ENCODE measurements around the gene DDX19B.
"Not testable (repeated sequence)": the region's sequence is repeated elsewhere in the genome, so short reads cannot be mapped to it uniquely, and the experiment has no call there.

DDX19B gene

DNA sequence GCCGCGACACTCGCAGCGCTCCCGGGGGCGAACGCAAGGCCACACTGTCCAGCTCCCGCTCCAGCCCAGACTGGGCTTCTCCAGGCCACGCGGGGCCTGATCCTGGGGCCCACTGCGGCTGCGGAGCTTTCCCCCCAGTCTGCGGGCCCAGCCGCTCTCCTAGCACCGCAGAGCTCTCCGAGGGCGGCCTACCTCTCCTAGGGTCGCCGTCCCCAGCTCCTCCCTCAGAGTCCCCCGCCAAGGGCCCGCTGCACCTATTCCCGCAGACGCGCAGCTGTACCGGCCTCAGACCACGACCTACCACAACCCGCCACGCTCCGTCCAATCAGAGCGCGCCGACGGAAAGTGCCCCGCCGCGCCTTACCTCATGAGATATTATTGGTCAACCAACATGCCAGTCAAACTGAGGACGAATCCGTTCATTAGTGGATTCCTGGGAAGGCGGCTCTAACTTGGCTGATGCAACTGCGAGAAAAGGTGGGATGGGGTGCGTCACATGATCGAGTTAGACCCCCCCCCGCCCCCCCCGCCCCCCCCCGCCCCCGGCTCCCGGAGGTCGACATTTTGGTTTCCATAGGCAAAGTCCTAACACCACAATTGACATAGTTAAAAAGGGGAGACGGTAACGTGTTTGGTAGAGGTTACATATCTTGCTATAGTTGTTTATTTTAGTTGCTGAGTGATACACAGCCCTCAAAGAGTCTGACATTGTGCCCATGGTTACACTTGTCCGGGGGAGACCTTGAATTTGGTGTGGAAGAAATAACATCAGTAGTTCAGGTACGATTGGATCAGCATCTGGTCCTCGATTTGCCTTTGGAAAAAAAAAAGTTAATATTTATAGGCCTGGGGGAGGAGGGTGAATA, 9.5 kb upstream of the DDX19B start, which contains the start of gene AARS1:
AARS1 (minus strand) TSS at position 278 of the 866 bp plus-strand sequence. CDS start 6,743 bp downstream, outside the sequence.
- peak; percentile 78 to 96 for DNase-seq

DNA sequence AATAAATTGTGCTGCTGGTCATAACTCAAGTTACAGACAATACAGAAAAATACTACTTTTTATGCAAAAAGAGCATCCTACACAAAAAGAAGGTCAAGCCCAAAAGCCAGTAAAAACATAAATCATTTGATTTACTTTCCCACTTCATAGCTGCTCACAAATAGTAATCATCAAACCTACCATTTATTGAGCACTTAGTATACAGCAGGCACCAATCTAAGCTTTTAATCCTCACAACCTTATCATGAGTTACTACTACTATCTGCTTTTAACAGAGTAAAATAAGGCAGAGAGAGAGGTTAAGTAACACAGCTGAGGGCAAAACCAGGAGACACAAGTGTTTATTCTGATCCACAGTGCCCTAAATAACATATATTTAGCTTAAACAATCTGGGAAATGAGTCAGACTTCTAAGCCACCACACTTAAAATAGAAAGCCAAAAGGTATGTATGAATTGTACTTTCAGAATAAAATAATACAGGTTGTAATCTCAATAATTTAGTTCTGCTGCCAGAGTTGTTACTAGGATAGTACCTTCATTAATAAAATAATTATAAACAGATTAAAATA, 8.0 kb upstream of the DDX19B start:
- no peak for DNase-seq

DNA sequence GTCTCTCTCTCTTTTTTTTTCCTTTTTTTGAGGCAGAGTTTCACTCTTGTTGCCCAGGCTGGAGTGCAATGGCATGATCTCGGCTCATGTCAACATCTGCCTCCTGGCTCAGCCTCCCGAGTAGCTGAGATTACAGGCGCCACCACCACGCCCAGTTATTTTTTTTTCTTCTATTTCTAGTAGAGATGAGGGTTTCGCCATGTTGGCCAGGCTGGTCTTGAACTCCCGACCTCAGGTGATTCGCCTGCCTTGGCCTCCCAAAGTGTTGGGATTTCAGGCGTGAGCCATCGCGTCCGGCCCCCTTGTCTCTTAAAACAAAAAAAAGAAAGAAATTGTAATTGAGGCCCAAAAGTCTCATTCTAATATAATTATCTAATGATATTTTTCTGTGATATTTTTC, 6.8 kb upstream of the DDX19B start:
- not testable (repeated sequence) for DNase-seq

DNA sequence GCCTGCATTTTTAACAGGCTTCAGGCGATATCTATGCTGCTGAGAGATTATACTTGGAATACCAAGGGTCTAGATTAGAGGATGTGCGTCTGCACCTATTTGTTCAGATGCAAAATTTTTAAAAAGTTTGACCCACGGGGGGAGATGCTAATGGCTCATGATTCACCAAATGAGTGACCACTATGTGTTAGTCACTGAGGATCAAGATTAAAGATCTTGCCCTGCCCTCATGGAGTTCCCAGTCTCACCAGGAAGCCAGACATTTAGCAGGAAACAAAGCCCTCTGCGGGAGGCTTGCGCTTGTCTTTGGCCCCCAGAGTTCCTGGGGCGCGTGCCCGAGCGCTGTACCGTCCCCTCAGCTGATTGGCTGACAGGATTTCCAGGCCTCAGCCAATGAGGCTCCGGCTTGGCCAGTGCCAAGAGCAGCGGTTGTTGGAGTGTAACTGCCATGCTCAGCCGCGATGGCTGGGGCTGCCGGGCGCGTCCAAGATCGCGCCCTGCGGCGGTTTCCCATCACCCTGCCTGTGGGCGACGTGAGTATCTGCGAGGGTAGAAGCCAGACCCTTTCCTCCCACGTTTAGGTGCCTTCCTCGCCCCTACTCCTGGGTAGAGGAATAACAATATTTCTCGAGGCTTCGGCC, 4.5 kb upstream of the DDX19B start:
- no peak for DNase-seq

DNA sequence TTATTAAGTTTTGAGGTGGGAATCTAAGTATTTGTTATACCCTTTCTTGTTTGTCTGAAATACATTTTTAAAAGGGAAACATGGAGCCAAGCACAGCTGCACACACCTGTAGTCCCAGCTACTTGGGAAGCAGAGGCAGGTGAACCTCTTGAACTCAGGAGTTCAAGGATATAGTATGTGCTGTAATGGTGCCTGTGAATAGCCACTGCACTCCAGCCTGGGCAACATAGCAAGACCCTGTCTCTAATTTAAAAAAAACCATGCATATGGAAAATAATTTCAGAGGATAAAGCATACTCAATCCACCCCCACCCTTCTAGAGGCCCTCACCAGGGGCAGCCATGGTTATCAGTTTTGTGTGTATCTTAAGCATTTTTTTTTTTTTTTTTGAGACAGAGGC, 3.4 kb upstream of the DDX19B start:
- DNase-seq = no peak

DNA sequence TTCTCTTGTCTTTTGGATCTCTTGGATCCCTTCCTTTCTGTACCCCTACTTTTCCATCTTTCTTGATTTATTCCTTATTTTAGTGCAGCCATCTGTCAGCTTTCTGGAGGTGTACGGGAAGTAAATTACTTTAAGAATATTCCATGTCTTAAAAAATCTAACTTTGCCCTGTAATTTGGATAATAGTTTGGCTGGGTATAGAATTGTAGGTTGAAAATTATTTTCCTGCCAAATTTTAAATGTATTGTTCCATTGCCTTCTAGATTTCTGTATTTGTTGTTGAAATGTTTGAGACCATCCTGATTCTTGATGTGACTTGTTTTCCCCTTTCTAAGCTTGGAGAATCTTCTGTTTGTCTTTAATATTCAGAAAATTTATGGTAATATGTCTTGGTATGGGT, 2.1 kb downstream of the DDX19B start:
- no peak for DNase-seq

DNA sequence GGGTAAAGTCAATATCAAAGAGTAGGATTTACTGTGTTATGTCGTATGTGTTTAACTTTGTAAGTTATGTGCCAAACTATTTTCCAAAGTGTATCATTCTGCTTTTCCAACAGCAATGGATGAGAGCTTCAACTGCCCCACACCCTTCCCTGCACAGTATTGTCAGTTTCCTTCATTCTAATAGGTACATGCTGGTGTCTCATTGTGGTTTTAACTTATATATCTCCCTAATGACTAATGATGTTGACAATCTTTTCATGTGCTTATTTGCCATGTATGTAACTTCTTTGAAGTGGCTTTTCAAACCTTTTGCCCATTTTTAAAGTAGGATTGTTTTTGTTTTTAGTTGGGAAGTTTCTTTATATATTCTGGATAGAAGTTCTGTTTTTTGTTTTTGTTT, 3.8 kb downstream of the DDX19B start:
- no peak for DNase-seq

DNA sequence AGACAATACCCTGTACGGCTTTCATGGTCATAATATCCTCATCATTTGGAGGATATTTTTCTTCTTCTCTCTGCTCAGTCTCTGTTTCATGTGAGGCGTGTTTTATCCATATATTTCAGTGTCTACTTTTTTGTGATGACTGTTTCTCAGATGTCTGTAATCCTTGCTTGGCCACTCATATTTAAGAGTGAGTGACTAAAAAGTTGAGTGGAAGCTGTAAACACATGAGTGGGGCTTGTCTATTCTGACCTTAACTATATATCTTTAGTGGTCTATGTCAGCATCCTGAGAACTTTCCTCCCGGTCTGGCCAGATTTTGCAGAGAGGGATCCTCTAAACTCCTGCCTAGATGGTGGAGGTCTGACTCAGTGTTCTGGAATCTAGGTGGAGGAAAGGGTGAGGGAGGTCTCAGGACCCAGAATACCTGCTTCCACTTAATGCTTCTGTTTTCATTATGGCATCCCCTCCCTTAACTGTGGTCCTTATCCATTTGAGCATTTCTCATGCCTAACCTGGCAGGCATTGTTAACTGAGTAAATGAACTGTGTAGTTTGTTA, 6.0 kb downstream of the DDX19B start:
- DNase-seq = no peak

DNA sequence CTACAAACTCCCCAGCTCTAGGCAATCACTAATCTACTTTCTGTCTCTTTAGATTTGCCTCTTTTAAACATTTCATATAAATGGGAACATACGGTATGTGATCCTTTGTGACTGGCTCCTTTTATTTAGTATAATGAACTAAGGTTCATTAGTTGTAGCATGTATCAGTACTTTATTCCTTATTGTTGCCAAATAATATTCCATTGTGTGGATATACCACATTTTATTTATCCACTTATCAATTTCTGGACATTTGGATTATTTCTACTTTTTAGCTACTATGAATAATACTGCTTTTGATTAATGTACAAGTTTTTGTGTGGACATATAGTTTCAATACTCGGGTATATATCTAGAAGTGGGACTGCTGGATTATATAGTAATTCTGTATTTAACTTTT, 7.9 kb downstream of the DDX19B start:
- DNase-seq = no peak

DNA sequence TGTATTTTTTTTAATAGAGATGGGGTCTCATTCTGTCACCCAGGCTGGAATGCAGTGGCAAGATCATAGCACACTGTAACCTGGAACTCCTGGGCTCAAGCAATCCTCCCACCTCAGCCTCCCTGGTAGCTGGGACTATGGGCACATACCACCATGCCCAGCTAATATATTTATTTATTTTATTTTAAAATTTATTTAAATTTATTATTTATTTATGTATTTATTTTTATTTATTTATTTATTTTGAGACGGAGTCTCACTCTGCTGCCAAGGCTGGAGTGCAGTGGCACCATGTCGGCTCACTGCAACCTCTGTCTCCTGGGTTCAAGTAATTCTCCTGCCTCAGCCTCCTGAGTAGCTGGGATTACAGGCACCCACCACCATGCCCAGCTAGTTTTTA, 8.7 kb downstream of the DDX19B start:
- not testable (repeated sequence) for DNase-seq

DNA sequence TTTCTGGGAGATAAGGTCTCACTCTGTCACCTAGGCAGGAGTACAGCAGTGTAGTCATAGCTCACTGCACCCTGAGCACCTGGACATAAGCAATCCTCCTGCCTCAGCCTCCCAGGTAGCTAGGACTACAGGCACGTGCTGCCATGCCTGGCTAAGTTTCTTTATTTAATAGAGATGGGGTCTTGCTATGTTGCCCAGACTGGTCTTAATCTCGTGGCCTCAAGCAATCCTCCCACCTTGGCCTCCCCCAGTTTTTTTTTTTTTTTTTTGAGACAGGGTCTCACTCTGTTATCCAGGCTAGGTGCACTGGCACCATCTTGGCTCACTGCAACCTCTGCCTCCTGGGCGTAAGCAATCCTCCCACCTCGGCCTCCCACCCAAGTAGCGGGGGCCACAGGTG, 21.1 kb downstream of the DDX19B start:
- no peak for DNase-seq

DNA sequence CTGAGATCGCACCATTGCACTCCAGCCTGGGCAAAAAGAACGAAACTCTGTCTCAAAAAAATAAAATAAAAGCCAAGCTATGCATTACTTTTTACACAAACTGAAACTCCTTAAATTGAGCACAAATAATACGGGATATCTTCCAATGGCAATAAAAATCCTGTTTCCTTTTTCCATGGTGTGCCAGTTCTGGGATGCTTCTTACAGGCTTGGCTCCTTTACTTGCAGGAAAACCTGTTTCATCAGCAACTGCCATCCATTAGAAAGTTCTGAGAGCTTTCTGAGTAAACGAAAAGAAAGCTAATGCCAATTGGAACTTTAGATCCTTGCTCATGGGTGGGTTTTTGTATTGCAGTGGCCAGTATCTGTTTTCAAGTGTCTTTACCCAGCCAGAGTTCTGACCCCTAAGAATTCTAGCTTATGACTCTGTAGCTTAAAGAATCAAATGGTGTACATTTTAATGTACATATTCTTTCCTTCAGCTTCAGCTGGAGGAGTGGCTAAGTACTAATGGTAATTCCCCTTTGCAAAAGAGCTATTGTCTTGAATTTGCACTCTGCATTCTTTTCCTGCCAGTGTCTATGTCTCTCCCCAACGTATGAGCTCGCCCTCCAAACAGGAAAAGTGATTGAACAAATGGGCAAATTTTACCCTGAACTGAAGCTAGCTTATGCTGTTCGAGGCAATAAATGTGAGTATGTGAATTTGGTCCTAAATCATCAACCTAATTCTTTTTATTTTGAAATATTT, 26.2 kb downstream of the DDX19B start:
- DNase-seq = no peak

DNA sequence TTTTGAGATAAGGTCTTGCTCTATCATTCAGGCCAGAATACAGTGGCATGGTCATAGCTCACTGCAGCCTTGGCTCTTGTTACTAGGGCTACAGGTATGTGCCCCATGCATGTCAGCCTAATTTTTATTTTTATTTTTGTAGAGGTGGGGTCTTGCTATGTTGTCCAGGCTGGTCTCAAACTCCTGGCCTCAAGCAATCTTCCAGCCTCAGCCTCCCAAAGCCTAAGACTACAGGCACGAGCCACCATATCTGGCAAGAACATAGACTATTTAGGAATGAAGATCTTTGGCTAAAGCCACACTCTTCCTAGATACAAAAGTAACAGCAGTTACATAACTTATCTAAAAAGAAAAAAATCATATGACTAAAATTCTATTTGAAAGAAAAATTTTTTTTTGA, 32.1 kb downstream of the DDX19B start:
- DNase-seq = no peak

DNA sequence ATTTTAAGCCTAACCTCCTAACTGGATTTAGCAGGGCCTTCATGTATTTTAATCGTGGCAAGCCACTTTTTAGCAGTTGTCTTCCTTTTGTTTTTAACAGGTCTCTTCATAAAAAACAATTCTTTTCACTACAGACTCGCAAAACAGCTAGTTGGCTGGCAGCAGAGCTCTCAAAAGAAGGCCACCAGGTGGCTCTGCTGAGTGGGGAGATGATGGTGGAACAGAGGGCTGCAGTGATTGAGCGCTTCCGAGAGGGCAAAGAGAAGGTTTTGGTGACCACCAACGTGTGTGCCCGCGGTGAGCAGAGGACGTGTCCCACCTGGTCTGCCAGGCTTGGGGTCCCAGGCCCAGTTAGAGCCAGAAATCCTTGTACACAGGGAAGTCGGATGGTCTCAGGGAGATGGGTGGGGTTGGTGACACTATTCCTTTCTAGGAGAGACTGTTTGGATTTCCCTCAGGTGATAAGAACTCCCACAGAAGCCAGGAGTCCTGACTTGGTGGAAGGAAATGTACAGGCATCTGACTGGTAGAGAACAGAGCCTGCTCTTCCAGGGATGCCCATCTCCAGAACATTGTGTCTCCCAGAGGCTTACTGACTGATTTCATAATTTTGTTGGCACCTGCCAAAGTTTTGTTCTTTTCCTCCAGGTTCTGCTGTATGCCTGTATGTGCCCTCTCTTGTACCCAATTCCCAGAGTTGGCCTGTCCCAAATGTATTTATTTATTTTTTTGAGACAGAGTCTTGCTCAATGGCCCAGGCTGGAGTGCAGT, 32.8 kb downstream of the DDX19B start:
- no peak for DNase-seq

DNA sequence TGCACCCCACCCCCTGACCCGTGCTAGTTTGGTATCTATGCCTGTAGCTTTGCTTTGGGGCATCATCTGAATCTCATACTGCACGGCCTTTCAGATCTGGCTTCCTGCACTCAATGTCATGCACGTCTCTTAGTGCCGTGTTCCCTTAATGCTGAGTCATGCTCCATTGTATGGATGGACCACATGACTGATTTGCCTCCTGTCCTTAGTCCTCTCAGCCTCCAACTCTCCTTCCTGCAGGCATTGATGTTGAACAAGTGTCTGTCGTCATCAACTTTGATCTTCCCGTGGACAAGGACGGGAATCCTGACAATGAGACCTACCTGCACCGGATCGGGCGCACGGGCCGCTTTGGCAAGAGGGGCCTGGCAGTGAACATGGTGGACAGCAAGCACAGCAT, 33.7 kb downstream of the DDX19B start:
- not testable (repeated sequence) for DNase-seq

DNA sequence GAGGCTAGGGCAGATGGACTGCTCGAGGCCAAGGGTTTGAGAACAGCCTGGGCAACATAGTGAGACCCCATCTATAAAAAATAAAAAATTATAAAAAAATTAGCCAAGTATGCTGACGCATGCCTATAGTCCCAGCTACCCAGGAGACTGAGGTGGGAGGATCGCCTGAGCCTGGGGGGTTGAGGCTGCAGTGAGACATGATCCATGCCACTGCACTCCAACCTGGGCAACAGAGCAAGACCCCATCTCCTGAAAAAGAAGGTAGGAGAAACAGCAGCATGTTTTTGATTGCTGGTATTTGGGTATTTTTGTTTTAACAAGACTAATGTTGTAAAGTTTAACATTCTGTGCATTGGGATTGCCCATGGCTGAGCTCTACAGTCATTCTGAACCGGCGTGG, 38.8 kb downstream of the DDX19B start:
- DNase-seq = no peak

DNA sequence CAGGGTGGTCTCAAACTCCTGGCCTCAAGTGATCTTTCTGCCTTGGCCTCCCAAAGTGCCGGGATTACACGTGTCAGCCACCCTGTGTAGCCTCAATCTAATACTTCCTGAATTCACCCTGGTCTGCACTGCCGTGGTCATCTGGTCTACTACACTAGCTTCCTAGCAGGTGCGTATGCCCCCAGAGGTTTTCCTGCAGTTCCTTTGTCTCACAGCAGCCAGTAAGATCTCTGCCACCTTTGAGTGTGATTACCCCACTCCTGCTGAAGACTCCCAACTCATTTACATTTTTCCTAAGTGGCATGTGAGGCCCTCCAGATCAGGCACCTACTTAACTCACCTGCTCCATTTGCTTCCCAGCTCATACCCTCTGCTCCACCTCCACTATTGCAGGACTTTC, 42.6 kb downstream of the DDX19B start:
- no peak for DNase-seq

DNA sequence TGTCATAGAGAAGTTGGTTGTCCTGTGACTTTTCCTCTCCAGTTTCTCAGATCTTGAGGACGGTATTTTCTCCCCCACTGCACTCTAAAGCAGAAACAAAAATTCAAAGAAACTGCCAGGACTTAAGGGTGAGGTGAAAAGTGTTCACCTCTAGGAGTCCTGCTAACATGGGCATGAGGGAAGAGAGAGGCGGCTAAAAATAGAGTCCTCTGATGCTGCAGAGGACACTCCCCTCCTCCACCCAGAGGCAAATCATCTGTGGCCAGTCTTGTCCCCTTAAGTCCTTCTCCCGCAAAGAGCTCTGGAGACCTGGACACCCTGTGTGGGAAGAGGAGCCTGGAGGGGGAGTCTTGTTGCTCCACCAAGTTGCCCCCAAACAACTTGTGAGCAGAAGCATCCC, 43.0 kb downstream of the DDX19B start:
- no peak for DNase-seq

DNA sequence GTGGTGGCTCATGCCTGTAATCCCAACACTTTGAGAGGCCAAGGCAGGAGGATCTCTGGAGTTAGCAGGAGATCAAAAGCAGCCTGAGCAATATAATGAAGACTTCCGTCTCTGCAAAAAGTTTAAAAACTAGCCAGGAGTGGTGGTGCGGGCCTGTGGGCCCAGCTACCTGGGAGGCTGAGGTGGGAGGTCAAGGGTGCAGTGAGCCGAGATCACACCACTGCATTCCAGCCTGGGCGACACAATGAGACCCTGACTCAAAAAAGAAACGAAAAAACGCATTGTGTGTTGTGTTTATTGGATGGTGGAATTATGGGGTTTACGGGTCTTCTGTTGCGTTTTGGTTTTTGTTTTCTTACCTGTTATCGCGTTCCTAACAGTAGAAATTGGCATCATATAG, 46.9 kb downstream of the DDX19B start:
- DNase-seq = no peak

DNA sequence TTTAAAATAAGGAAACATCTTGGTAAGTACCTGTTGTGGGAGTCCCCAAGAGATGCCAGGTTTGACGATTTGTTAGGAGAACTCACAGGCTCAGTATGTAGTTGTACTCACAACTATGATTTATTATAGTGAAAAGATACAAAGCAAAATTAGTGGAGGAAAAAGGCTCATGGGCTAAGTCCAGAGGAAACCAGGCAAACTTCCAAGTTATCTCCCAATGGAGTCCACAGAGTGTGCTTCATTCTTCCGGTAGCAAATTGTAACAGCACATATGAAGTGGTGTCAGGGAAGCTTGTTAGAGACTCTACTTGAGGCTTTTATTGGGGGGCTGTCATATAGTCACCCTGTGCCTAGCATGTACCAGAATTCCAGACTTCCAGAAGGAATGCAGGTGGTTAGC, 50.0 kb downstream of the DDX19B start:
- DNase-seq = no peak

DNA sequence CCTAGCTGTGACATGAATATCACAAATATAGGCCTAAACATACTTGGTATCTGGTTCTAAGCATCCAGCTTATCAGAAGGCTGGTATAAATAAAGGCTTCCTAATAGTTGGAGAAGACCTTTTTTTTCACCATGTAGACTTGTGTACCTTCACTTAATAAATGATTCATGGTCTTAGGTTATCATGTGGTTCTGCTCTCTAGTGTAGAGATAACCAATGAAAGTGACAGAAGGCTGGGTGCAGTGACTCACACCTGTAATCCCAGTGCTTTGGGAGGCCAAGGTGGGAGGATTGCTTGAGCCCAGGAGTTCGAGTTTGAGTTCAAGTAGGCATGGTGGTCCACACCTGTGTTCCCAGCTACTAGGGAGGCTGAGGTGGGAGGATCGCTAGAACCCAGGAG, 50.8 kb downstream of the DDX19B start:
- DNase-seq = no peak

DNA sequence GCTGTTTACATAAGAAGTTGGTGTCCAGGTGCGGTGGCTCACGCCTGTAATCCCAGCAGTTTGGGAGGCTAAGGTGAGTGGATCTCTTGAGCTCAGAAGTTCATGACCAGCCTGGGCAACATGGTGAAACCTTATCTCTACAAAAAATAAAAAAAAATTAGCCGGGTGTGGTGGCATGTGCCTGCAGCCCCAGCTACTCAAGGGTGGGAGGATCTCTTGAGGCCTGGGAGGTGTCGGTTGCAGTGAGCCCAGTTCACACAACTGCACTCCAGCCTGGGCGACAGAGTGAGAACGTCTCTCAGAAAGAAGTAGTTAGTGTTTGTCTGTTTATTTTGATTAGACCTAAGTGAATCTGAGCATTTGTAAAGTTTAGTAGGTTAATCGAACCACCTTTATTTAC, 60.6 kb downstream of the DDX19B start:
- DNase-seq = no peak
